AG04450 (cell line): Measurements from ENCODE around the gene P4HA3. TPM values are rescaled to one million over a fixed set of nuclear protein-coding genes. Genes with fewer than 3 reads are reported as not detected.

ENCODE experiments used
- CTCF ChIA-PET: fragments of 300-600, 350-600 bp; formaldehyde crosslinking; extraction: SDS; loops from one replicate; lab custom pipeline; 2022; ENCODE audit warnings: antibody characterized with exemption, inconsistent platforms; lab: Charles Lee
- POLR2A ChIA-PET: fragments of 350-600 bp; formaldehyde crosslinking; extraction: SDS; loops from one replicate; lab custom pipeline; 2021; ENCODE audit warnings: antibody characterized with exemption, inconsistent platforms; lab: Yijun Ruan, JAX
- DNase-seq: peaks from one replicate; pipeline ENCODE4 v3.0.0-alpha.2; 2011; ENCODE audit warnings: low read depth, low spot score
- H3K27ac ChIP-seq: one replicate; pipeline ENCODE4 v1.5.1; 2012; ENCODE audit warnings: low read depth, low read length, control low read depth
- H3K27me3 ChIP-seq: one replicate; pipeline ENCODE4 v1.6.0; 2012; ENCODE audit warnings: low read length; ENCODE audit not compliant: control insufficient read depth, insufficient read depth
- H3K4me3 ChIP-seq: 2 replicates; pipeline ENCODE4 v1.5.1; 2011; ENCODE audit warnings: mild to moderate bottlenecking, low read depth, low read length, control low read depth
- H3K9me3 ChIP-seq: 2 replicates; pipeline ENCODE4 v1.5.1; 2012; ENCODE audit warnings: low read length; ENCODE audit not compliant: control insufficient read depth, insufficient read depth
- polyA plus RNA-seq: library from polyadenylated mRNA; depleted of rRNA; stranded (reverse); fragments of >200 nt; gene quantifications from 2 replicates; pipeline ENCODE4 v1.2.3, GENCODE V29; 2011
- TF ChIP-seq, protein P1 (sequence below): IDR thresholded peaks from 2 replicates; pipeline ENCODE4 v1.5.1; 2011; ENCODE audit warnings: low read depth, low read length, control low read depth, inconsistent platforms

The P4HA3 gene
- polyA plus RNA-seq, 1 experiment: 10.7 TPM

DNA sequence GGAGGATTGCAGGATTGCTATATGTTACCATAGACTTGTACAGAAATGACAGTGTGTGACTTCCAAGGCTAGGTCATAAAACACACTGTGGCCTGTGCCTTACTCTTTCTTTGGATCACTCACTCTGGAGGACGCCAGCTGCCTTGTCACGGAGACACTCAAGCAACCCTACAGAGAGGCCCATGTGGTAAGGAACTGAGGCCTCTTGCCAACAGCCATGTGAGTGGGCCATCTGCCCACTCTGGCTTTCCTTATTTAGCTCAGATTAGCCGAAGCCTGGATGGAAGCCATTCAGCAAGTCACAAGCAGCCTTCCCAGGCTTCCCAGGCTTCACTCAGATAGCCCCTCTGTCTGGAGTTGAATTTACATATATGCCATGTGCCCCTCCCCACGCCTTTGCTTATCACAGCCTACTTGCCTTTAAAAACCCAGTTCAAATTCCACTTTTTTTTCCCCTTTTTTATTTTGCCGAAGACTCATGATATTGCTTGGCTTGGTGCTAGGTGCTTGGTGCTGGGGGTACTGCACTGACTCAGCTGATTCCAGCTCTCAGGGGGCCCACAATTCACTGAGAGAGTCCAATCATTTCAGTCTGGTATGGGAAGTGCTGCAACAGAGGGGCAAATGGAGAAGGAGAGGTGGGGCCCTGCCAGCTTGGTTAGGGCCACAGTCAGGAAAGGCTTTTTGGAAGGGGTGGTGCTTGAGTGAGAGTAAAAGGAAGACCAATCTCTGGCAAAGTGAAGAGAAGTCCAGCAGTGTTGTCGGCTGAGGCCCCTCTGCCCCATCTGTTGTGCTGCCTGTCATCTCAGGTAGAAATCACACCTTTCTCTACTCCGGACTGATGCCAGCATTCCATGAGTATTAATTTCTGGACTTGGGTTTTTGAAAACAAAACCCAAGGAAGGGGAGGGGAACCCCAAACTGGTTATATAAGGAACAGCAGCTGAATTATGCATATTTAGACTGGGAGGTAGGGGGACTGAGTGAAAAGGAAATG is 14.5 kb upstream of the P4HA3 start:
- CTCF ChIA-PET: interaction anchor here (1.9 to 2.2 kb wide), 2 partner anchors 70 to 124 kb away, joined by 5 to 6 read pairs; no protein-coding TSS in a partner anchor
- POLR2A ChIA-PET: no interaction called here
- Histone ChIP-seq H3K27me3 (no peaks in the 10 kb centered on the region), H3K4me3 (no peak overlapping the region), H3K27ac (no peak overlapping the region), H3K9me3 (peaks cover 6% of the 10 kb centered on the region; the same call in 1 of the 2 replicates)
- DNase-seq: peak; percentile 70
- TF ChIP-seq, protein P1, sequence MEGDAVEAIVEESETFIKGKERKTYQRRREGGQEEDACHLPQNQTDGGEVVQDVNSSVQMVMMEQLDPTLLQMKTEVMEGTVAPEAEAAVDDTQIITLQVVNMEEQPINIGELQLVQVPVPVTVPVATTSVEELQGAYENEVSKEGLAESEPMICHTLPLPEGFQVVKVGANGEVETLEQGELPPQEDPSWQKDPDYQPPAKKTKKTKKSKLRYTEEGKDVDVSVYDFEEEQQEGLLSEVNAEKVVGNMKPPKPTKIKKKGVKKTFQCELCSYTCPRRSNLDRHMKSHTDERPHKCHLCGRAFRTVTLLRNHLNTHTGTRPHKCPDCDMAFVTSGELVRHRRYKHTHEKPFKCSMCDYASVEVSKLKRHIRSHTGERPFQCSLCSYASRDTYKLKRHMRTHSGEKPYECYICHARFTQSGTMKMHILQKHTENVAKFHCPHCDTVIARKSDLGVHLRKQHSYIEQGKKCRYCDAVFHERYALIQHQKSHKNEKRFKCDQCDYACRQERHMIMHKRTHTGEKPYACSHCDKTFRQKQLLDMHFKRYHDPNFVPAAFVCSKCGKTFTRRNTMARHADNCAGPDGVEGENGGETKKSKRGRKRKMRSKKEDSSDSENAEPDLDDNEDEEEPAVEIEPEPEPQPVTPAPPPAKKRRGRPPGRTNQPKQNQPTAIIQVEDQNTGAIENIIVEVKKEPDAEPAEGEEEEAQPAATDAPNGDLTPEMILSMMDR: no peak

DNA sequence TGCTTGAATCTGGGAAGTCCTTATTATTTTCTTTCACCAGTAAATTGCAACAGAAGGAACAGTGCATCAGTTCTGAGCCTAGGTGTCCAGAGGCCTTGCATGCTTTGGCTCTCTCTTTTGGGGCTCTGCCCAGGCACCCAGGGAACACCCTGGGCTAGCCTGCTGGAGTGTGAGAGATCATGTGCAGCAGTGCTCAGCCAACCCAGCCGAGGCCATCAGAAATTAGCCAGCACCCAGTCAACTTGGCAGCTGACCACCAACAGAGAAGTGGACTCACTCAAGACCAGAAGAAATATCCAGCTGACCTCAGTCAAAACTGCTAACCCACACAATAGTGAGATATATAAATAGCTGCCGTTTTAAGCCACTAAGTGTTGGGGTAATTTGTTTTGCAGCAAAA is 11.2 kb upstream of the P4HA3 start:
- POLR2A ChIA-PET: no interaction called here
- no peak overlapping the region for H3K27ac ChIP-seq
- H3K27me3 ChIP-seq: no peaks in the 10 kb centered on the region
- no peak overlapping the region for H3K4me3 ChIP-seq
- TF ChIP-seq, protein P1: no peak
- CTCF ChIA-PET: interaction anchor here (0.6 to 2.6 kb wide), 2 partner anchors 13 to 67 kb away, joined by 3 to 23 read pairs; no protein-coding TSS in a partner anchor
- no peak for DNase-seq
- peaks cover under 1% of the 10 kb centered on the region for H3K9me3 ChIP-seq

DNA sequence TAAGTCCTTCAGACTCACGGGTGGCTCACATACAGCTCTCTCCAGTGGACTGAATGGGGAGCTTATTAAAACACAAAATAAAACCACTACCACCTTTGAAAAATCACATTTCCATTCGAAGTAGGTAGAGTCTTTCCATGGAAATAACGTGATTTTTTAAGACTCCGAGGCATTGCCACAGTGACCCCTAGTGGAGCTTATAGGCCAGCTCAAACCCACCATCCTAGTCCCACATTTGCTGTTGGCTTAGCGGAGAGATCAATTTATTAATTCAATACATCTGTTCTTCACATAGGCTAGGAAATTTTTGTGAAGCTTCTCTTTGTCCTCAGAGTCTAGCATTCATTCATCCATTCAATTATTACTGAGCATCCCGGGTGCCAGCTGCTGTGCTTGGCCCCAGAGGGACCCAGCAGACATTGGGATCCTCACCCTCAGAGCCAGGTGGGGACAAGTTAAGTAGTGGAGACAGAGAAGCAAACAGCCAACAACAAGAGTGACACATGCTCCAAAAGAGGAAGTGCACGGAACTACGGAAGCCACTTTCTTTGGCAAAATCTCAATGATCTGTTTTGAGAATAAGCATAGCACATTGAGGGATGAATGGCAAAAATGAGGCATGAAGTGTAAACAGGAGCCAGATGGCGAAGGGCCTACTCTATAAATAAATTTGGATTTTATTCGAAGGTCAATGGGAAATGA is 10.2 kb upstream of the P4HA3 start:
- TF ChIP-seq, protein P1: peak; percentile 68
- no peak for DNase-seq
- Histone ChIP-seq H3K27me3 (no peaks in the 10 kb centered on the region), H3K27ac (no peak overlapping the region), H3K9me3 (peaks cover 4% of the 10 kb centered on the region; the same call in 1 of the 2 replicates), H3K4me3 (no peak overlapping the region)
- POLR2A ChIA-PET: interaction anchor here (1.1 kb wide), 1 partner anchor 66 kb away, joined by 6 read pairs; no protein-coding TSS in a partner anchor
- CTCF ChIA-PET: interaction anchor here (0.7 to 2.6 kb wide), 22 partner anchors 8 to 199 kb away, joined by 3 to 23 read pairs (median 4); no protein-coding TSS in a partner anchor

DNA sequence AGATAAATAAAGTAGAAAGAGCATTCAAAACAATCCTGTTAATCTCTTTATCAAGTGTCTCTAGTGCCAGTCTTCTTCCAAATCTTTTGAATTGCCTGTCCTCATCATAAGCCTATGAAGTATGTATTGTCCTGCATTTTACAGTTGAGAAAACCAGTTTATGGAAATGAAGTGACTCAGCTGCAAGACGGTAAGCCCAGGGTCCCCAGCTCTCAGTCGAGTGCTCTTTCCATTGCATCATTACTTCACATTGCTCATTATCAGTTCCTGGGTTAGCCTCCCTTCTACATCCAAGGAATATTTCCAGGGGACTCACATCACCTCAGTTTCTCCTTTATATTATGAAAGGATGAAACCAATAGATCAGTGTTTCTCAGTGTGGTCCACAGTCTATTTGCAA is 9.1 kb upstream of the P4HA3 start:
- POLR2A ChIA-PET: interaction anchor here (0.7 kb wide), 1 partner anchor 64 kb away, joined by 9 read pairs; no protein-coding TSS in a partner anchor
- no peak for DNase-seq

More for the DNA sequence above, 9.1 kb upstream of the P4HA3 start:
- TF ChIP-seq, protein P1: no peak
- Histone ChIP-seq H3K27ac (no peak overlapping the region), H3K4me3 (no peak overlapping the region), H3K27me3 (no peaks in the 10 kb centered on the region), H3K9me3 (peaks cover 6% of the 10 kb centered on the region; the same call in 1 of the 2 replicates)
- CTCF ChIA-PET: interaction anchor here (1.1 to 3.0 kb wide), 7 partner anchors 9 to 69 kb away, joined by 4 to 15 read pairs (median 8); no protein-coding TSS in a partner anchor
